RPMI8226 (cell line): Measurements from ENCODE around the gene DPP6.
"Not testable (repeated sequence)": the region's sequence is repeated elsewhere in the genome, so short reads cannot be mapped to it uniquely, and the experiment has no call there.

Experiments
- DNase-seq: peaks from one replicate; pipeline ENCODE4 v3.0.0-alpha.2; 2015

DPP6 gene

DNA sequence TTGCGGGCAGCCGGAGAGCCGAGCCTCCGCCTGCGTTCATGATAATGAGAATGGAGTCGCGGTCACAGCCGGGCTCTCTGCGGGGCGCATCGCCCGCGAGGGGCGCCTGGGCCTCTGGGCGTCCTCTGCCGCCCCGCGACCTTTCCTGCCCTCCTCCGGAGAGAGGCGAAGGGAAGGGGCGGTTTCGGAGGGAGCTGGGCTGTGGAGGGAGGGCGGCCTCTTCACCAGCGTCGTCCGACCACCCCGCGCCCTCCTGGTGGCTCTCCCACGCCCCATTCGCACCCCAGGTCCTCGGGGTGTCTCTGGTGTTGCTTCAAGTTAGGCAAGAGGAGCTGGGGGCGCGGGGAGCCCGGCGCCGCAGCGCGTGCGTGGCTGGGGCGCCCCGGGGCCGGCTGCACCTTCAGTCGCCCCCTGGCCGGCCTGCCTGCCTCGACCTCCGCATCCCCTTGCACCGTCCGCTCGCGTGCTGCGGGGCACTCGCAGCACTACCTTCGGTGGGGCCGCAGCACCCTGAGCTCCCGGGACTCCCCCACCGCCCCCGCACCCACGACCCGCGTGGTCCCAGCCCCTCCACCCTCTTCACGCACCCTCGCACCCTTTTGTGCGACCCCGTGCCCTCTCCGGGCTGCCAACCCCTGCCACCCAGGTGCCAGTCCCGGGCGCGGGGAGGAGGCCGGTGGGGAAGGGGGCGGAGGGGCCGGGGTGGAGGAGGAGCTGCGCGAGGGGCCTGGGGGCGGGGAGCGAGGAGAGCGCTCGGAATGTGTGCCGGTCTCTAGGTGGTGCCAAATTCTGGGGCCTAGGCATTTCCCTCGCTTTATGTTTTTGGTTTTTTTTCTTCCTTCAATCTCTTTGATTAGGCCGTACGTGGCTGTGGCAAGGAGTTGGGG is at the start of gene DPP6:
TSS of gene DPP6 (plus strand) at position 756 of the 887 bp plus-strand sequence.
- not testable (repeated sequence) for DNase-seq

DNA sequence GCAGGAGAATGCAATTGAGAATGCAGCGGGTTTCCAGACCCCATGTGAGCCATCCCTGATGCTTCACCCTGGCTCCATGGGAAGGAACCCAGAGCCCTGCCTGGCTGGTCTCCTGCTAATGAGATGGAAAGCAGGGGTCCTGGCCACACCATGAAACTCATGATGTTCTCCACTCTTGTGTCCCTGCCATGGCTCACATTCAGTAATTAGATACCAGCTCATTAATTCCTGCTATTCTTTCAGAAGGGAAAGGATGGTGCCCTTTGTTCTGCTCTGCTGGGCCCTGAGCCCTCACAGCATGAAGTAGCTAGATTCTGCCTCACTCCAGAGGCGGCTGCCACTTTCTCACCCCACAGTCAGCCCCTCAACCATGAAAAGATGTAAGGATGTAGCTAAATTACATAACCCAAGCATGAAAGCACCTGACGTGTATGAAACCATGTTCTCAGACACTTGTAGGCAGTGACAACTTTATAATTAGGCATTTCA is 42.7 kb upstream of the DPP6 start:
- not testable (repeated sequence) for DNase-seq

DNA sequence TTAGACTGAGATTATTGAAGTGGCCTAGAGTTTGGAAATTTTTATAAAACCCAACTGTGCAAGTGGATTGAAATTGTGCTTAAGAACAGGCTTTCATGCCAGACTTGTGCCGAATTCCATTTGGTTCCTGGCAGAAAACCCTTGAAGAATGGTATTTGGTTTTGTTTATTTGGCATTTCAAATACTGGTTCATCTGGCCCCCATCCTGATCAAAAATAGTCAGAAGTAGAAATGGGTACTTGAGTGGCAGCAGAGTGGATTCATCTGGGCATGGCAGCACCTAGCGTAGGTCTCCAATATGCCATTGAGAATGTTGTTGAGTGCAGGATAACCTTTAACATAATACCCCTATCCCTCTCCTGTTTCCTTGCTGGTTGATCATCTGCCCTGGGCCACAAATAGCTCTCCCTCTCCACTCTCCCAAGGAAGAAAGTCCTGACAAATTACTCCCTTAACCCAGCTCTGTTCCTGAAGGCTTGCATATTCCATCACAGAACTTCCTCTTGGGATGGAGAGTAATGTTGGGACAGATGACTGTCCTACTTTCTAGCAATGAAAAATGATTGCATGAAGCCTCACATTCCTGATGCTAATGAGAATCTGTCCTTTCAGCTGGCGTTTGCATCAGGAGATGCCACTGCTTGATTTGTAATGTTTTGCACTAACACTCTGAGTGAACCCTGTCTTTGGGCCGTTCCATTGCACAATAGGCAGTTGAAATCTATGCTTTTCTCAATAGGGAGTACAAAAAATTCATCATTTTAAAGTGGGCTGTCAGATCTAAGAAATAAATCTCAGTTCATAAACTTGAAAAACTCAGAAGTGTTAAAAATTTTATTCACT is 41.3 kb upstream of the DPP6 start:
- DNase-seq: not testable (repeated sequence)

DNA sequence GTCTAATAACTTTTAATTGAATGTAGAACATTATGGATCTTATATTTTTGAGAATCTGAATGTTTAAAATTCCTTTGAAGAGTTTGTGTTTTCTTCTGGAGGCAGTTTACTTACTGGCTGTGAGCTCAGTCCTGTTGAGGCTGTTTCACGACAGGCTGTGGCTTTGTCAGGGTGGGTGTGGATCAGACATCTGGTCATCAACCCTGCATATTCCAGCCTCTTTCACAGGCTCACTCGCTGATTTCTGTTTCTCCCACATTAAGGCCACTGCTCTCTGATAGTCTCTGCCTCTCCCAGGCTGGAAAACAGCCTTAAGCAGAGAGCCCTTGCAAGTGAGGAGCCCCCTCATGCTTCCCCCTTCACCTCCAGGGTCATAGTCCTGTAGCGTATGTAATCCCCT is 39.4 kb upstream of the DPP6 start:
- not testable (repeated sequence) for DNase-seq

DNA sequence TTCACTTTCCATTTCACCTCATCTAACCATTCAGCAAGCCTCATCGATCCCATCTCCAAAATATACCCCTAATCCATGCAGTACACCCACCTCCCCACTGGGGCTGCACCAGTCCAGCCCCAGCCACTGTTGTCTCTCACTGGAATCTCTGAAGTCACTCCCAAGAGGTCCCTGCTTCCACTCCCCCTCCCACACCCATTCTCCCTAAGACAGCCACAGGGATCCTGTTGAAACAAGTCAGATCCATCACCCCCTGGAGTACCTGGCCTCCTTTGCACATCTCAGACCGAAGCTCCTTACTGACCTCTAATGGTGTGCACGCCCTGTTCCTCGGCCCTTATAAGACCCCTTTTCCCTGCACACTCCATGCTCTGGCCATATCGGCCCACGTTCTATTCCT is 36.6 kb upstream of the DPP6 start:
- not testable (repeated sequence) for DNase-seq

DNA sequence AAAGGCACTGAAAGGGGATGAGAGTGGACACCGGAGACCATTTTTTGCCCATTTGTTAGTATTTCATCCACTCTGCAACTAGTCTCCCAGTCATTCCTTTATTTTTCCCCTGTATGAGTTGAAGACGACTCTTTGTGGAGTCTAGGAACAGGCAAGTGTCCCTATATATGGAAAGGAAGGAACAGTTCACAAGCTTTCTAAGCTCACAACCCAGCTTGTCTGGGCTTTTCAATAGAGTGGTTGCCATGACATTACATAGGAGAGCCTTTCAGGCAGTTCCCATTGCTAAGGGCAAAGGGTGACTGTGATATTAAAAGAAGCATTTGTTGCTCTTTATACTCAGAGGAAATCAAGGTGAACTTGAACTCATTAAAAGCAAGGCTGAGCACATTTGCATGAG is 33.8 kb upstream of the DPP6 start:
- not testable (repeated sequence) for DNase-seq

DNA sequence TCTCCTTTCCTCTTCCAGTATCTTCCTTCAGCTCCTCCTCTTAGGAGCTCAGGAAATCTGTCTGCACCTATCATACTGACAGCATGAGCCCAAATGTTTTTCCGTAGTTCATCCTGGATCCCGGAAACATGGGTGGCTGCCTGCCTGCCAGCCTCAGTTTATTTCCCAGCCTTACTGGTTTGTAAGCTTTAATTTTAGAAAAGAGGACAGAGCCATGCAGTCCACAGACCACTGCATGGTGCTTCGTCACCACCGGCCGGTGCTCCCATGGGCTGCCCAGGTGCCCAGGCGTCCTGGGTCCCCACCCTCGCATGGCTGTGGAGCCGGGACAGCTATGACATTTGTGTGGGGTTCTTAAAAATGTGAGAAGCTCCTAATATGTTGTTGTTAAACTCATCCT is 24.4 kb upstream of the DPP6 start:
- not testable (repeated sequence) for DNase-seq

DNA sequence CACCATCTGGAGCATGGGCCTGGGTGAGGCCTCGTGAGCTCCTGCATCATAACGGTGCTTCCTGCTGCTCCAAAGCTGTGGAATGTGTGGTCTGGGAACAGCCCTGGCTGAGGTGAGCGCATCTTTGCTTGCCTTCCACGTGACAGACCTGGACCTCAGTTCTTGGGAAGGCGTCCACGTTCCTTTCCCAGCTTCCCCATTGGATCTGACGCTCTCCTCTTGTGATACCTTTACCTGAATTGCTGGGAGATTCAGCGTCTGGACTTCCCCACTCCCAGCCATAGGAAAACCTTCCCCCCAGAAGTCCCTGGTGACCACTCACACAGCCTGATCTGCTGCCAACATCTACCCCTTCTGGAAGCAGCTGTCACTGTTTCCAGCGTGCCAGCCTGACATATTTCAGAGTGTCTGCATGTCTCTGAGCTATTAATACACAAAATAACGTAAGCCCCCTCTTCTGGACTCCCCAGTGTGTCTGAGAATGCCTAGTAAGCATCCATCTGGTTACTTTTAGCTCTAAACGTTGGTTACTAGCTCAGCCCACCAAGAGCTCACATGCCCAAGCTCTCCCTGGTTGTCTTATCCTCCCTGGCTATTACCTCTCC is 21.6 kb upstream of the DPP6 start:
- not testable (repeated sequence) for DNase-seq

DNA sequence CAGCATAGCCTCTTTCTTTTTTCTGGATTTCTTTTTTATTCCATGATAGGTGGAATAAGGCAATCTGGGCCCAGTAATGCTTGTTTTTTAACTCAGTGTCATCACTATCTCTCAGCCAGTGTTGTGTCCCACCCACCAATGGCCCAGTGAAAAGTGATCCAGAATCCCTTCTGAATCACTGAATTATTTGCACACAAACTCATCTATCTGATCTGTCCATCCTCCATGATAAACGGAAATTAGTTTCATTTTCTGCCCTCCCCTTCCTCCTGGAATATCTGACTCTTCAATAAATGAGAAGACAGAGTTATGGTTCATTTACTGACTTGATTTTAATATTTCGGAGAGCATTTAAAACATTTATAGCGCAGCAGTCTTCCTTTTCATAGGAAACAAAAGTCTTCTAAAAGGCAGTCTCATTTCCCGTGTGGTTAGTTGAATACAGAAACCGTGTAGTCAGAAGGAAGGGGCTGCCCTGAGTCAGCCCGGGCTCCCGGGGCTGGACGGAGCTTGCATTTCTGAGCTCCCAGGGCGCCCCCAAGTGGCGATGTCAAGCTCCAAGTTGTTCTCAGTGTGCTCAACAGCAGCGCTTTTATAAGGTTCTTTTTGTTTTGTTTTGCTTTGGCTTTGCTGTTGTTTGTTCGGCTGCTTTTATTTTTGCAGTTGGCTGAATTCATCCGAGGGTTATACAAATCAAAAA is 12.6 kb upstream of the DPP6 start:
- DNase-seq: not testable (repeated sequence)

DNA sequence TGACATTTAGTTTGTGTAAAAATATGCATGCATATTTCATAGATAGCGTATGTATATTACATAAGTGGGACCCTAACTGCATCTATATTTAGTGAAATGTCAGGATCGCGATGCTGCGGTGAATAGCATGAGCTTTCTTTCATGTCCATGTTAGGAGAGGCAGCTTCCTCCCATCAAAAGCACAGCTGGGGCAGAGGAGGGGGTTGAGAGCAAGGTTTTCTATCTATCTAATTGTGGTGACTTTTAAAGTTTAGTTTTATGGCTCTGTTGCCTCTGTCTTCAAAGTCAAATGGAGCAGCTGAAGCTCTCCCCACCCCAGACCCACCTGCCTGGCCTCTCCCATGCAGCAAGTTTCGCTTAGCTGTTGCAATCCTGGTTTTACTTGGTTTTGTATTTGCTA is 1.8 kb upstream of the DPP6 start:
- DNase-seq: not testable (repeated sequence)

DNA sequence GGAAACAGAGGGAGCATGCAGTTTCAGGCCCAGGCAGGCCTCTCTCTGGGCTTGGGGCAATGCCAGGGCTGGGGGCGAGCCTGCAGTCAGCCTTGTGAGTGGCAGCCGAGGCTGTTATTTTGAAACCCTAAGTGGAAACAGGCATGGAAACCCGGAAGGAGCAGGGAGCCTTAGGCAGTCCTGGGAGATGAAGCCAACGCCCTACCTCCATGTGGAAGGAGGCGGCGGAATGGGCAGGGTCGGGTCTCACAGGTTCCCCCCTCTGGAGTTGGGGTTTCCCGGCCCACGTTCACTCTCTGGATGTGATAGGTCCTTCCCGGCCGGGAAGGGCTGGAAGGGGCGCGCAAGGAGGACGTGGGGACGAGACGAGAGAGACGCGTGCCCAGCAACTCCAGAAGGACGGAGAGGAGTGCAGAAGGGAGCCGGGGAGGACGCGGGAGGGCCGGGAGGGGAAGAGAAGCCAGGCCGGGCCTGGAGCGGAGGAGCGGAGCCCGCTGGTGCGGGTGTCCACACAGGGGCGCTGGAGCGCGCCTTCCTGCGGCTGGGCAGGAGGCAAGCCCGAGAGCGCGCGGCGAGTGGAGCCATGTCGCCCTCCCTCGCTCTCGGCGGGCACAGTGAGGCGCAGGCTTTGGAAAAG is 1.1 kb upstream of the DPP6 start:
- not testable (repeated sequence) for DNase-seq

DNA sequence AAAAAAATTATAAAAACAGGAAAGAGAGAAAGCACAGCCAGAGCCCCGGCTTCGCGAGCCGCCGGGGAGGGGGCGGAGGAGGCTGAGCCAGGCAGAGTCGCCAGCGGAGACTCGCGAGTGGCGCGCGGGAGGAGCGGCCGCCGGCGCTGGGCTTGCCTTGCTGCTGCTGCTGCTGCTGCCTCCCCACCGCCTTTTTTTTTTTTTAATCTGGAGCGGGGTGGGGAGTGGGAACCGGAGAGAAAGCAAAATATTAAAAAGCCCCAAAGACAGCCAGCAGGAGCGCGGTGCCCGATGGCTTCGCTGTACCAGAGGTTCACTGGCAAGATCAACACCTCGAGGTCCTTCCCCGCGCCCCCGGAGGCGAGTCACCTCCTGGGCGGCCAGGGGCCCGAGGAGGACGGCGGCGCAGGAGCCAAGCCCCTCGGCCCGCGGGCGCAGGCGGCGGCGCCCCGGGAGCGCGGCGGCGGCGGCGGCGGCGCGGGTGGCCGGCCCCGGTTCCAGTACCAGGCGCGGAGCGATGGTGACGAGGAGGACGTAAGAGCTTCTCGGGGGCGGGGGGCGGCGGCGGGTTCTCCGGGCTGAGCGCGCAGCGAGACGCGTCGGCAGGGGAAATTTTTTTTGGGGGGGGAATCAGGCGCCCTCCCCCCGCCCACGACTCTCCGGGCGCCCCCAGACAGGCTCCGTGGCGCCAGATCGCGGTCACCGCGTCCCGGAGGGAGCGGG is 493 bp downstream of the DPP6 start:
- peak; percentile 35 for DNase-seq

DNA sequence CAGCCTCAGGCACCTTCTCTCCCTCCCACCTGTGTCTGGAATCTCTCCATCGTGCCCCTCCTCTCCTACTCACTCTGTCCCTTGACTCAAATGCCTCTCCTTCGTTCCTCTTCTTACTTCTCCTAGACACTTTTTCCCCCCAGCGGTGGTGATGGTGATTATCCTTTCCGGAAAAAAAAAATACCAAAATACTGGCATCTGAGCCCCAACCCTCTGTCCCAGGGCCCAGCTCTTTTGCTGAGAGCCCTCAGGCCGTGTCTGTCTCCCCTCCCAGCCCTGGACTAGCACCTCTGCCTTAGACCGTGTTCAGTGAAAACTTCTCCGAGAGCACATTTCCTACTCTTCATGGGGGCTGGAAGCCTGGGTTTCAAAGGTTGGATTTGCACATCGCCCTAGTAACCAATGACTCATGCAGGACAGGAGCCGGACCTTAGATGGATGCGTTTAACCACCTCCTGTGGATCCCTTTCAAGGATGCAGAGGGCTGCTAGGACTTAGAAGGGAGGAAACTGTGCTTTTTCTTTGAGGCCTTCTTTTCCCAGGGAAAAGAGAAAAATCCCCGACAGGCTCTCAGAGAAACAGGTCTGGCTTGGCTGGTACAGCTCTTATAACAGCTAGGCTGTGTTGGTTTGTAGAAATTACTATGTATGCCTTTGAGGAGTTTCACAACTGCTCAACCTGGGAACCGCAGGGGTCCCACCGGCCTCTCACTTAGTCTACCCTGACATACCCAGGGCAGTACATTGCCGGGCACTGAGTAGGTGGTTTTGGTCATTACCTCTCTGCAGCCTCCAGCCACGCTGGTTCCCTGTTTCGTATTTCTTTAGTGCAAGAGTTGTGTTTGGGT is 1.5 kb downstream of the DPP6 start:
- DNase-seq: not testable (repeated sequence)

DNA sequence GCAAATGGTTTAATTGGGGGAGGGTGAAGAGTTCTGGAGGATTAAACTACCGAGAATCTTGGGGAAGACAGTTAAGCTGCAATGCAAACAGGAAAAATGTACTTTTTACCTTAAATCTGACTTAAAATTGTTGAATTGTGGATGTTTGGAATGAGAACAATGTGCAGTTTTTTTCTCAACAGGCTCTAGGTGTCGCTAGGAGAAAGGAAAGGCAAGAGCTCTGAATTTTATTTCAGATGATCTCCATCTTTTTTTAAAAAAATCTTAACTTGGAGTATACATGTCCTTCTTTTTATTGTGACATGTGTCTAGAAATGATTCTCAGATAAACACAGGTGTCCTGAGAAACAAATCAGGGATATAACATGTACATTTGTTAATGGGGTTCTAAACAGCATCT is 2.5 kb downstream of the DPP6 start:
- DNase-seq: not testable (repeated sequence)

DNA sequence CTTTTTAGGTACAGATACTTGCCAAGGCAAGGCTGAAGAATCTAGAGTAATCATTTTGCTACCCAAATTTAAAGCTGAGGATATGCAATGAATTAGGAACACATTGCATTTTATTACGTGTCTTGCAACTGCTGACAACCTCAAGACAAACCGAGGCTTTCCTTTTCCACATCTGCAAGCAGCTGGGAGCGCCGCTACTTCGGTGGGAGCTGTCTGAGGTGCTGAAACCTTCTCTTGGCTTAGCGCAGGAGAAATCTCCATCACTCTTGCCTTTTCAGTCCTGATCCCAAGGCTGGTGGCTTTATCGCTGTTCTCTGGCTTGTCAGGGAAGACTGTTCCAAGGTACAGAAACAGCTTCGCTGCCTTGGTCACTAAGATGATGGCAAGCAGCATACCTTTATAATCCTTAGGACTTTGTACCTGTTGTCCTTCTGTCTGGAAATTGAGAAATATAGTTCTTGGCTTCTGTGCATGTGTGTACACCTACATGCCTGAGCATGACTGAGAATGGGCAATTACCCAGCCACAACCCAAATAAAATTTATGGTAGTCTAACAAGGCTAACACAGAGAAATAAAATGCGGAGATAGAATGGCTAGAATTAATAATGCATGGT is 3.4 kb downstream of the DPP6 start:
- peak; percentile 81 for DNase-seq

DNA sequence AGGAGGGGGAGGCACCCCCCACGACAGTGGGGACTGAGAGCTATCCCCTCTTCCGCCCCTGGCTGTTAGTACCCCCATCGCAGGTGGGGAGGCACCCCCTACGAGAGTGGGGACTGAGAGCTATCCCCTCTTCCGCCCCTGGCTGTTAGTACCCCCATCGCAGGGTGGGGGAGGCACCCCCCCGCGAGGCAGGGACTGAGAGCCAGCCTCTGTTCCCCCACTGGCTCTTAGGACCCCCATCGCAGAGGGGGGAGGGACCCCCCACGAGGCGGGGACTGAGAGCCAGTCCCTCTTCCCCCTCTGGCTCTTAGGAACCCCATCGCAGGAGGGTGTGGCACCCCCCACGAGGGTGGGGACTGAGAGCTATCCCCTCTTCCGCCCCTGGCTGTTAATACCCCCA is 6.6 kb downstream of the DPP6 start:
- DNase-seq: not testable (repeated sequence)

DNA sequence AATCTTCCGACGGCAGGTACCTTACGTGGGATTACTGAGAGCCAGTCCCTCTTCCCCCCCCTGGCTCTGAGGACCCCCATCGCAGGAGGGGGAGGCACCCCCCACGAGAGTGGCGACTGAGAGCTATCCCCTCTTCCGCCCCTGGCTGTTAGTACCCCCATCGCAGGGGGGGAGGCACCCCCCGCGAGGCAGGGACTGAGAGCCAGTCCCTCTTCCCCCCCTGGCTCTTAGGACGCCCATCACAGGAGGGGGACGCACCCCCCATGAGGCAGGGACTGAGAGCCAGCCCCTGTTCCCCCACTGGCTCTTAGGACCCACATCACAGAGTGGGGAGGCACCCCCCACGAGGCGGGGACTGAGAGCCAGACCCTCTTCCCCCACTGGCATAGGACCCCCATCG is 8.4 kb downstream of the DPP6 start:
- not testable (repeated sequence) for DNase-seq

DNA sequence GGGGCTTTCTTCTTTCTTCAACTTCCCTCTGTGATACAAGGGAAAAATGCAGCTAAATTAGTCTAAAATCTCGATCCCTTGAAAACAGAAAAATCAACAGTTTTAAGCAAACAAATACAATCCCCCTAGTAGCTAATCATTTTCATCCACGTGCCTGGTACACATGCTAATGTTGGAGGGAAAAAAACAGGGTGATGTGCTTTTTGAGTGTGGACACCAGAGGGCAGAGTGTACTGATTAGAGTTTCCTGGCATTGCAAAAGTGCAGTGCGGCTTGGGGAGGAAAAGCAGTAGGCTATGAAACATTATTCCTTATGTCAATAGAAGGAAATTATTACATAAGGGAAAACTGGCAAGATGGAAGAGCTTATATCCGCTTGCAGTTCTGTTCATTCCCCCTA is 19.6 kb downstream of the DPP6 start:
- peak; percentile 62 for DNase-seq

DNA sequence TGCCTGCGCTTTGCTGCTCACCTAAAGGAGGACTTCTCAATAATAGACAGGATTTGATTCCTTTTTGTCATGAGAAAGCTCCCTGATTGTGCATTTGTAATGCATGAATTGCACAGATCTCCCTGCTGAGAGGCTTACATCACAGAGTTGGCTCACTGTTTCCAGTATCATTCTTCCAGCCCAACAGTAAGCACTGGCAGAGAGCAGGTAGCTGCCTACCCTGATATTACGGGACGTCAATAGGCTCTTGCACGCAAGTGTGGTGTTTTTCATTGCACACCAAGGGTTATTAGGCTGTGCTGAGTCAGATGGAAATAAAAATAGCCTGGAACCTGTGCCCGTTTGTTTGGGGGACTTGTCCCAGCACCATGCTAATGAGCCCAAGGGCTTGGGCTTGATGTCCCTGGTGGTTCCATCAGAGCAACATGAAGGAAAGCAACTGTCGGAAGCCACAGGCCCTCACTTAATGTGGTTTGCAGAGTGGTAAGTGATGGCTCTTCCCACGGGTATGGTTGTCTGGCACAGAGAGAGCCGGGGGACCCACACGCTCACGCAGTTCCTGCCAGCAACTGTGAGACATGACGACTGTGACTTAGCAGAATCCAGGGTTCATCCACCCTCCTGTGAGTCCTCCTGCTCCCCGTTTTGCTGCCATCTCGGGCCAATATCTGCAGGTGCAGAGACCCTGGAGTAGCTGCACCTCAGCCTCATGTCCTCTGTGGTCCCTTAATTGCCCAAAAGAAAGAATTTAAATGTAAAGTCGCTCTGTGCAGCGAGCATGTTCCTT is 20.4 kb downstream of the DPP6 start:
- DNase-seq: not testable (repeated sequence)
